NT2/D1 (cell line): ENCODE results near the gene RASSF3.

ENCODE experiments used
- DNase-seq: peaks from one replicate; pipeline ENCODE4 v3.0.0-alpha.2; 2011; ENCODE audit warnings: low read depth, low spot score
- H3K27me3 ChIP-seq: 2 replicates; pipeline ENCODE4 v1.6.0; 2011; ENCODE audit warnings: mild to moderate bottlenecking; ENCODE audit not compliant: insufficient read length, insufficient read depth
- H3K36me3 ChIP-seq: 2 replicates; pipeline ENCODE4 v1.6.1; 2011; ENCODE audit warnings: mild to moderate bottlenecking, low read length, mixed read lengths; ENCODE audit not compliant: insufficient read depth, insufficient read length
- H3K4me1 ChIP-seq: 2 replicates; pipeline ENCODE4 v1.5.1; 2011; ENCODE audit not compliant: insufficient read depth, insufficient read length
- H3K4me3 ChIP-seq: 2 replicates; pipeline ENCODE4 v1.5.1; 2011; ENCODE audit warnings: low read depth; ENCODE audit not compliant: insufficient read length
- H3K9ac ChIP-seq: 2 replicates; pipeline ENCODE4 v1.6.0; 2011; ENCODE audit warnings: low read depth; ENCODE audit not compliant: insufficient read length
- H3K9me3 ChIP-seq: 2 replicates; pipeline ENCODE4 v1.5.1; 2011; ENCODE audit warnings: mild to moderate bottlenecking, low read length; ENCODE audit not compliant: insufficient read depth
- SUZ12 ChIP-seq: IDR thresholded peaks from 2 replicates; pipeline ENCODE4 v1.6.1; 2011; ENCODE audit not compliant: insufficient read length, insufficient read depth; ENCODE audit errors: extremely low read depth
- YY1 ChIP-seq: IDR thresholded peaks from 2 replicates; pipeline ENCODE4 v1.6.1; 2011; ENCODE audit not compliant: insufficient read length, insufficient read depth
- ZNF274 ChIP-seq: IDR thresholded peaks from 2 replicates; pipeline ENCODE4 v1.6.1; 2011; ENCODE audit warnings: mild to moderate bottlenecking, low read depth, low read length

RASSF3 gene

GRCh38 chr12:64745980-64746379 is 135.7 kb downstream of the RASSF3 start:
- Histone ChIP-seq H3K4me1 (no peaks in the 10 kb centered on the region), H3K4me3 (no peak overlapping the region), H3K9me3 (peaks cover 3% of the 10 kb centered on the region; the same call in 1 of the 2 replicates), H3K36me3 (peaks cover 60% of the 10 kb centered on the region), H3K9ac (no peak overlapping the region), H3K27me3 (no peaks in the 10 kb centered on the region)
- DNase-seq, result no peak
- TF ChIP-seq YY1, result no peak
- TF ChIP-seq ZNF274, result no peak
- no peak for TF ChIP-seq SUZ12

GRCh38 chr12:64746663-64747062 is 136.4 kb downstream of the RASSF3 start:
- DNase-seq, result no peak
- no peak overlapping the region for H3K4me3 ChIP-seq
- no peaks in the 10 kb centered on the region for H3K27me3 ChIP-seq
- no peak overlapping the region for H3K9ac ChIP-seq
- peaks cover 3% of the 10 kb centered on the region; the same call in 1 of the 2 replicates for H3K9me3 ChIP-seq
- TF ChIP-seq YY1 (no peak), ZNF274 (no peak), SUZ12 (no peak)
- peaks cover 54% of the 10 kb centered on the region for H3K36me3 ChIP-seq
- H3K4me1 ChIP-seq, result no peaks in the 10 kb centered on the region
